A549 (cell line): ENCODE measurements around the gene GFAP. TPM values are rescaled to one million over a fixed set of nuclear protein-coding genes. Genes with fewer than 3 reads are reported as not detected.

Source experiments
- ATAC-seq, 2 experiments: fragments of 200-7000 bp in 1 of 2; fragments of >200 bp in 1 of 2; cut with Nextera tagmentation in 1 of 2; cut with Tn5 transposase in 1 of 2; 3 replicates each; pipeline versions ENCODE4 v1.8.0 to v1.9.1; 2018 to 2020; ENCODE audit warnings: mild to moderate bottlenecking in 1 of 2, moderate library complexity in 1 of 2
- CTCF ChIA-PET: fragments of 300-600 bp; sonication (Branson Sonifier 250); formaldehyde crosslinking; extraction: SDS; loops from one replicate; lab custom pipeline; 2021; ENCODE audit warnings: antibody characterized with exemption, inconsistent platforms; lab: Yijun Ruan, JAX
- POLR2A ChIA-PET: fragments of 350-600 bp; formaldehyde crosslinking; extraction: SDS; loops from one replicate; lab custom pipeline; 2021; ENCODE audit warnings: antibody characterized with exemption, inconsistent platforms; lab: Yijun Ruan, JAX
- DNase-seq, 2 experiments: peaks; one replicate each; pipeline versions ENCODE4 v3.0.0 to v3.0.0-alpha.2; 2011 to 2016; ENCODE audit warnings: low read depth in 1 of 2, low spot score in 1 of 2
- FAIRE-seq: peaks from 2 replicates; lab custom pipeline; 2011; peaks lifted over from hg19 to GRCh38; lab: Jason Lieb, UNC
- H3K27ac ChIP-seq, 2 experiments: fragments of >200 bp; sonication (Bioruptor Twin); formaldehyde crosslinking; 3 replicates each; pipeline ENCODE4 v1.5.1; 2016 to 2017
- H3K4me1 ChIP-seq: fragments of >200 bp; sonication (Bioruptor Twin); formaldehyde crosslinking; 3 replicates; pipeline ENCODE4 v1.6.1; 2016
- H3K4me2 ChIP-seq: fragments of >200 bp; sonication (Bioruptor Twin); formaldehyde crosslinking; 3 replicates; pipeline ENCODE4 v1.6.1; 2016
- H3K4me3 ChIP-seq: fragments of >200 bp; sonication (Bioruptor Twin); formaldehyde crosslinking; 3 replicates; pipeline ENCODE4 v1.5.1; 2016
- H3K9me3 ChIP-seq: fragments of >200 bp; sonication (Bioruptor Twin); formaldehyde crosslinking; 3 replicates; pipeline ENCODE4 v1.6.1; 2016
- BHLHE40 ChIP-seq: IDR thresholded peaks from 2 replicates; pipeline ENCODE4 v1.6.1; 2012; ENCODE audit warnings: low read depth, low read length, inconsistent platforms
- CEBPB ChIP-seq, 2 experiments: fragments of >200 bp in 1 of 2; sonication (Bioruptor Twin) in 1 of 2; formaldehyde crosslinking in 1 of 2; IDR thresholded peaks; 2 replicates each; pipeline ENCODE4 v1.6.1; 2012 to 2016
- CHD4 ChIP-seq: fragments of 200-600 bp; sonication (generic); IDR thresholded peaks from 2 replicates; pipeline ENCODE4 v1.6.1; 2016; ENCODE audit warnings: antibody characterized with exemption, mild to moderate bottlenecking, borderline replicate concordance
- EP300 ChIP-seq, 2 experiments: fragments of >200 bp; sonication (Bioruptor Twin); formaldehyde crosslinking; IDR thresholded peaks; 2 replicates in 1 of 2; 3 replicates in 1 of 2; pipeline ENCODE4 v1.6.1; 2016 to 2017
- FOXS1 ChIP-seq: fragments of 250-450 bp; sonication (Bioruptor Pico); IDR thresholded peaks from 2 replicates; pipeline ENCODE4 v1.5.0; 2020; ENCODE audit warnings: mild to moderate bottlenecking, moderate library complexity
- HEYL ChIP-seq: fragments of 250-450 bp; sonication (Bioruptor Pico); IDR thresholded peaks from 2 replicates; pipeline ENCODE4 v1.8.0; 2021; ENCODE audit warnings: mild to moderate bottlenecking, moderate library complexity
- HOXA7 ChIP-seq: fragments of 250-450 bp; sonication (Bioruptor Pico); IDR thresholded peaks from 2 replicates; pipeline ENCODE4 v1.5.0; 2020; ENCODE audit warnings: mild to moderate bottlenecking, moderate library complexity
- HOXB13 ChIP-seq: fragments of 250-450 bp; sonication (Bioruptor Pico); IDR thresholded peaks from 2 replicates; pipeline ENCODE4 v1.5.0; 2020; ENCODE audit warnings: low read depth, mild to moderate bottlenecking, moderate library complexity
- JUN ChIP-seq, 2 experiments: fragments of >200 bp; sonication (Bioruptor Twin); formaldehyde crosslinking; IDR thresholded peaks; 2 replicates in 1 of 2; 3 replicates in 1 of 2; pipeline ENCODE4 v1.6.1; 2016 to 2017
- MAFK ChIP-seq: fragments of 450-650 bp; IDR thresholded peaks from 2 replicates; pipeline ENCODE4 v1.6.1; 2014; ENCODE audit not compliant: partially characterized antibody
- NFE2L2 ChIP-seq: fragments of 150-350 bp; conservative IDR thresholded peaks from 2 replicates; pipeline ENCODE4 v1.6.1; 2014; ENCODE audit warnings: low read length
- NPAS2 ChIP-seq: fragments of 250-450 bp; sonication (Bioruptor Pico); IDR thresholded peaks from 2 replicates; pipeline ENCODE4 v1.8.0; 2022; ENCODE audit warnings: mild to moderate bottlenecking, moderate library complexity, borderline replicate concordance
- NR3C1 ChIP-seq: fragments of >200 bp; sonication (Bioruptor Twin); formaldehyde crosslinking; IDR thresholded peaks from 3 replicates; pipeline ENCODE4 v1.6.1; 2017
- RAD21 ChIP-seq, 2 experiments: fragments of >200 bp in 1 of 2; sonication (Bioruptor Twin) in 1 of 2; formaldehyde crosslinking in 1 of 2; IDR thresholded peaks in 1 of 2; conservative IDR thresholded peaks in 1 of 2; 2 replicates in 1 of 2; 3 replicates in 1 of 2; pipeline ENCODE4 v1.6.1; 2012 to 2018; ENCODE audit warnings: inconsistent platforms in 1 of 2
- SMC3 ChIP-seq: fragments of >200 bp; sonication (Bioruptor Twin); formaldehyde crosslinking; IDR thresholded peaks from 3 replicates; pipeline ENCODE4 v1.6.1; 2018; ENCODE audit warnings: inconsistent platforms
- ZFP36 ChIP-seq: fragments of 450-650 bp; IDR thresholded peaks from 2 replicates; pipeline ENCODE4 v1.6.1; 2014; ENCODE audit warnings: borderline replicate concordance; ENCODE audit not compliant: partially characterized antibody
- ZSCAN20 ChIP-seq: fragments of 250-450 bp; sonication (Bioruptor Pico); IDR thresholded peaks from 2 replicates; pipeline ENCODE4 v1.8.0; 2022; ENCODE audit warnings: mild to moderate bottlenecking, moderate library complexity
- WGBS: methylation state at CpG from one replicate; pipeline ENCODE4 v1.1.6; 2017; ENCODE audit errors: missing lambda C conversion rate; 5-methylcytosine and 5-hydroxymethylcytosine counted together
- polyA plus RNA-seq, 4 experiments: library from polyadenylated mRNA; depleted of rRNA in 3 of 4; stranded (reverse); fragments of >200 nt; fragmentation: RNase III in 1 of 4; extraction: RNeasy Plus Mini Kit Qiagen cat#74134 plus additional on column Dnase treatment in 1 of 4; gene quantifications; 2 replicates in 3 of 4; 3 replicates in 1 of 4; pipeline ENCODE4 v1.2.3, GENCODE V29; 2011 to 2017
- TF ChIP-seq, protein P1 (sequence below): fragments of >200 bp; sonication (Bioruptor Twin); formaldehyde crosslinking; IDR thresholded peaks from 3 replicates; pipeline ENCODE4 v1.5.1; 2016
- TF ChIP-seq, protein P2 (sequence below): IDR thresholded peaks from 2 replicates; pipeline ENCODE4 v1.6.1; 2012
- TF ChIP-seq, protein P3 (sequence below): fragments of 200-600 bp; sonication (generic); IDR thresholded peaks from 2 replicates; pipeline ENCODE4 v1.6.1; 2016; ENCODE audit warnings: antibody characterized with exemption, mild to moderate bottlenecking, moderate library complexity
- TF ChIP-seq, protein P4 (sequence below): fragments of >200 bp; sonication (Bioruptor Twin); formaldehyde crosslinking; IDR thresholded peaks from 3 replicates; pipeline ENCODE4 v1.6.1; 2016
- TF ChIP-seq, protein P5 (sequence below): fragments of 250-450 bp; sonication (Bioruptor Pico); IDR thresholded peaks from 2 replicates; pipeline ENCODE4 v1.5.0; 2020; ENCODE audit warnings: low read depth, mild to moderate bottlenecking, moderate library complexity

Gene GFAP
- polyA plus RNA-seq, 2 of the 4 experiments (the other 2 are of a cell fraction) = 1.5 to 1.8 TPM

DNA sequence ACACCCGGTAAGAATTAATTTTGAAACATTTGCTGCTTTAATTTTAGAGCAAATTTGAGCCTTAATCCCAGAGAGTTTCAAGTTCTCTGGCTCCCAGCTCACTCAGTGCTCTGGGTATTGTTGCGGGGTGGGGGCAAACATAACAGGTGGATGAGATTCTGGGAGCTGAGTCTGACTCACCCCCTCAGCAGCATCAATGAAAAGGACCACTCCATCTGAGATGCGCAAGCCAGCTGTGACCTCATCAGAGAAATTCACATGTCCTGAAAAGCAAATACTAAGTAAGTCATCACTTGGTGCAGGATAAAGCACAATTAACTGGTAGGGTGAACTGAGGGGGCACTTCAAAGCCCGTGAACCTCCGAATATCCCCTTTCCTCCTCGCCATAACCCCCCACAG lies 35.9 kb downstream of the GFAP start:
- Histone ChIP-seq H3K4me2 (no peak overlapping the region), H3K9me3 (no peaks in the 10 kb centered on the region), H3K4me1 (no peaks in the 10 kb centered on the region), H3K4me3 (no peak overlapping the region), H3K27ac (no peak overlapping the region)
- WGBS = 94% methylated on average over 6 of the region's 6 CpGs
- CTCF ChIA-PET = interaction anchor here (0.8 to 45.1 kb wide), 32 partner anchors 13 to 220 kb away, joined by 3 to 1787 read pairs (median 6); partner anchors contain the start of genes EFTUD2 and HIGD1B
- DNase-seq (no peak), ATAC-seq (peak in 1 of 2 experiments; percentile 49; a peak in 1 of 6 replicates), FAIRE-seq (no peak)
- POLR2A ChIA-PET = interaction anchor here (0.6 to 1.5 kb wide), 2 partner anchors 14 to 51 kb away, joined by 3 to 4 read pairs; no protein-coding TSS in a partner anchor
- TF ChIP-seq MAFK = no peak
- TF ChIP-seq NPAS2 (CRISPR knock-in tag) = no peak
- TF ChIP-seq, protein P1, sequence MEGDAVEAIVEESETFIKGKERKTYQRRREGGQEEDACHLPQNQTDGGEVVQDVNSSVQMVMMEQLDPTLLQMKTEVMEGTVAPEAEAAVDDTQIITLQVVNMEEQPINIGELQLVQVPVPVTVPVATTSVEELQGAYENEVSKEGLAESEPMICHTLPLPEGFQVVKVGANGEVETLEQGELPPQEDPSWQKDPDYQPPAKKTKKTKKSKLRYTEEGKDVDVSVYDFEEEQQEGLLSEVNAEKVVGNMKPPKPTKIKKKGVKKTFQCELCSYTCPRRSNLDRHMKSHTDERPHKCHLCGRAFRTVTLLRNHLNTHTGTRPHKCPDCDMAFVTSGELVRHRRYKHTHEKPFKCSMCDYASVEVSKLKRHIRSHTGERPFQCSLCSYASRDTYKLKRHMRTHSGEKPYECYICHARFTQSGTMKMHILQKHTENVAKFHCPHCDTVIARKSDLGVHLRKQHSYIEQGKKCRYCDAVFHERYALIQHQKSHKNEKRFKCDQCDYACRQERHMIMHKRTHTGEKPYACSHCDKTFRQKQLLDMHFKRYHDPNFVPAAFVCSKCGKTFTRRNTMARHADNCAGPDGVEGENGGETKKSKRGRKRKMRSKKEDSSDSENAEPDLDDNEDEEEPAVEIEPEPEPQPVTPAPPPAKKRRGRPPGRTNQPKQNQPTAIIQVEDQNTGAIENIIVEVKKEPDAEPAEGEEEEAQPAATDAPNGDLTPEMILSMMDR = no peak
- no peak for TF ChIP-seq FOXS1 (CRISPR knock-in tag)
- TF ChIP-seq CEBPB (IDR thresholded peaks at IDR 0.05) = no peak
- TF ChIP-seq BHLHE40 = no peak
- TF ChIP-seq, protein P2, sequence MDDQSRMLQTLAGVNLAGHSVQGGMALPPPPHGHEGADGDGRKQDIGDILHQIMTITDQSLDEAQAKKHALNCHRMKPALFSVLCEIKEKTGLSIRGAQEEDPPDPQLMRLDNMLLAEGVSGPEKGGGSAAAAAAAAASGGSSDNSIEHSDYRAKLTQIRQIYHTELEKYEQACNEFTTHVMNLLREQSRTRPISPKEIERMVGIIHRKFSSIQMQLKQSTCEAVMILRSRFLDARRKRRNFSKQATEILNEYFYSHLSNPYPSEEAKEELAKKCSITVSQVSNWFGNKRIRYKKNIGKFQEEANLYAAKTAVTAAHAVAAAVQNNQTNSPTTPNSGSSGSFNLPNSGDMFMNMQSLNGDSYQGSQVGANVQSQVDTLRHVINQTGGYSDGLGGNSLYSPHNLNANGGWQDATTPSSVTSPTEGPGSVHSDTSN = no peak
- TF ChIP-seq, protein P3, sequence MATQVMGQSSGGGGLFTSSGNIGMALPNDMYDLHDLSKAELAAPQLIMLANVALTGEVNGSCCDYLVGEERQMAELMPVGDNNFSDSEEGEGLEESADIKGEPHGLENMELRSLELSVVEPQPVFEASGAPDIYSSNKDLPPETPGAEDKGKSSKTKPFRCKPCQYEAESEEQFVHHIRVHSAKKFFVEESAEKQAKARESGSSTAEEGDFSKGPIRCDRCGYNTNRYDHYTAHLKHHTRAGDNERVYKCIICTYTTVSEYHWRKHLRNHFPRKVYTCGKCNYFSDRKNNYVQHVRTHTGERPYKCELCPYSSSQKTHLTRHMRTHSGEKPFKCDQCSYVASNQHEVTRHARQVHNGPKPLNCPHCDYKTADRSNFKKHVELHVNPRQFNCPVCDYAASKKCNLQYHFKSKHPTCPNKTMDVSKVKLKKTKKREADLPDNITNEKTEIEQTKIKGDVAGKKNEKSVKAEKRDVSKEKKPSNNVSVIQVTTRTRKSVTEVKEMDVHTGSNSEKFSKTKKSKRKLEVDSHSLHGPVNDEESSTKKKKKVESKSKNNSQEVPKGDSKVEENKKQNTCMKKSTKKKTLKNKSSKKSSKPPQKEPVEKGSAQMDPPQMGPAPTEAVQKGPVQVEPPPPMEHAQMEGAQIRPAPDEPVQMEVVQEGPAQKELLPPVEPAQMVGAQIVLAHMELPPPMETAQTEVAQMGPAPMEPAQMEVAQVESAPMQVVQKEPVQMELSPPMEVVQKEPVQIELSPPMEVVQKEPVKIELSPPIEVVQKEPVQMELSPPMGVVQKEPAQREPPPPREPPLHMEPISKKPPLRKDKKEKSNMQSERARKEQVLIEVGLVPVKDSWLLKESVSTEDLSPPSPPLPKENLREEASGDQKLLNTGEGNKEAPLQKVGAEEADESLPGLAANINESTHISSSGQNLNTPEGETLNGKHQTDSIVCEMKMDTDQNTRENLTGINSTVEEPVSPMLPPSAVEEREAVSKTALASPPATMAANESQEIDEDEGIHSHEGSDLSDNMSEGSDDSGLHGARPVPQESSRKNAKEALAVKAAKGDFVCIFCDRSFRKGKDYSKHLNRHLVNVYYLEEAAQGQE = no peak
- TF ChIP-seq HEYL (CRISPR knock-in tag) = no peak
- TF ChIP-seq, protein P4, sequence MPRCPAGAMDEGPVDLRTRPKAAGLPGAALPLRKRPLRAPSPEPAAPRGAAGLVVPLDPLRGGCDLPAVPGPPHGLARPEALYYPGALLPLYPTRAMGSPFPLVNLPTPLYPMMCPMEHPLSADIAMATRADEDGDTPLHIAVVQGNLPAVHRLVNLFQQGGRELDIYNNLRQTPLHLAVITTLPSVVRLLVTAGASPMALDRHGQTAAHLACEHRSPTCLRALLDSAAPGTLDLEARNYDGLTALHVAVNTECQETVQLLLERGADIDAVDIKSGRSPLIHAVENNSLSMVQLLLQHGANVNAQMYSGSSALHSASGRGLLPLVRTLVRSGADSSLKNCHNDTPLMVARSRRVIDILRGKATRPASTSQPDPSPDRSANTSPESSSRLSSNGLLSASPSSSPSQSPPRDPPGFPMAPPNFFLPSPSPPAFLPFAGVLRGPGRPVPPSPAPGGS = no peak
- TF ChIP-seq ZSCAN20 (CRISPR knock-in tag) = no peak
- no peak for TF ChIP-seq NFE2L2
- no peak for TF ChIP-seq CHD4

DNA sequence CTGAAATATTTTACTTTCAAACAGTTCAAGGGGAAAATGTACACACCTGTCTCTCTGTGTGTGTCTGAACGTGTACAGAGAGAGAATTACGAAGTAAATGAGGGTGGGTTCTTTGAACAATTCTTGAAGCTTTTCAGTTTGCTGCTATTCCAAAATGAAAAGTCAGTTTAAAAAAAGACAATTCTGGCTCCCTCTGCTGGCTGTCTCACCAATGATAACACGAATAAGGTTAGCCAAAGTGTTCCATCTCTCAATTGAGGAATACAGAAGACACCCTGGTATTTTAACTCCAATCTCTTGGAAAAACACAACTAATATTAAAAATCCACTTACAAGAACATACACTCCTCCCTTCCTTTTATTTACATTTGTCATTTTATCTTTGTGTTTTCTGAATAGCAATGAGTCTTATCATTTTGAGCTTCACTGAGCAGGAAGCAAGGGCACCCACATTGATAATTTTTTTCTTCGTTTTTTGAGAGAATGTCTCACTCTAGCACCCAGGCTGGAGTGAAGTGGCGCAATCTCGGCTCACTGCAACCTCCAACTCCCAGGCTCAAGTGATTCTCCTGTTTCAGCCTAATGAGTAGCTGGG lies 36.6 kb downstream of the GFAP start:
- ChIA-PET POLR2A (interaction anchor here (0.6 to 1.5 kb wide), 2 partner anchors 15 to 50 kb away, joined by 3 to 4 read pairs; no protein-coding TSS in a partner anchor), CTCF (interaction anchor here (0.6 to 45.1 kb wide), 48 partner anchors 12 to 254 kb away, joined by 3 to 1787 read pairs (median 5); partner anchors contain the start of genes EFTUD2 and HIGD1B)
- TF ChIP-seq, protein P1 = peak; percentile 94
- TF ChIP-seq SMC3 (peak; percentile 74), NR3C1 (no peak), JUN (IDR thresholded peaks at IDR 0.05) (no peak), CEBPB (IDR thresholded peaks at IDR 0.05) (no peak), HOXB13 (no peak), HOXA7 (CRISPR knock-in tag) (no peak), RAD21 (conservative IDR thresholded peaks at IDR 0.05 in 1 of 2, IDR thresholded peaks at IDR 0.05 in 1 of 2) (peak; percentile 54), EP300 (IDR thresholded peaks at IDR 0.05) (no peak), ZFP36 (no peak)
- TF ChIP-seq, protein P5, sequence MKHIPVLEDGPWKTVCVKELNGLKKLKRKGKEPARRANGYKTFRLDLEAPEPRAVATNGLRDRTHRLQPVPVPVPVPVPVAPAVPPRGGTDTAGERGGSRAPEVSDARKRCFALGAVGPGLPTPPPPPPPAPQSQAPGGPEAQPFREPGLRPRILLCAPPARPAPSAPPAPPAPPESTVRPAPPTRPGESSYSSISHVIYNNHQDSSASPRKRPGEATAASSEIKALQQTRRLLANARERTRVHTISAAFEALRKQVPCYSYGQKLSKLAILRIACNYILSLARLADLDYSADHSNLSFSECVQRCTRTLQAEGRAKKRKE (CRISPR knock-in tag) = no peak
- TF ChIP-seq, protein P4 = no peak
- peak; percentile 68 for FAIRE-seq
- WGBS = 37% methylated on average over 6 of the region's 6 CpGs
- H3K4me2 ChIP-seq = no peak overlapping the region
- H3K4me3 ChIP-seq = no peak overlapping the region
- no peaks in the 10 kb centered on the region for H3K9me3 ChIP-seq
- H3K27ac ChIP-seq = no peak overlapping the region
- peak; percentile 45 to 80 for DNase-seq
- no peaks in the 10 kb centered on the region for H3K4me1 ChIP-seq
- peak; percentile 80 to 85; a peak in 5 of 6 replicates for ATAC-seq
